Peyer's patch (tissue), 4 donors: ENCODE data around the gene HS3ST5. TPM values are rescaled to one million over a fixed set of nuclear protein-coding genes. Genes with fewer than 3 reads are reported as not detected.

Experiments used
- DNase-seq, 3 donors: peaks; one replicate each; pipeline ENCODE4 v3.0.0-alpha.2; 2017 to 2019
- H3K27ac ChIP-seq, 4 donors: fragments of 200-600 bp; sonication (generic); one replicate each; pipeline ENCODE4 v1.5.1; 2016 to 2019
- H3K27me3 ChIP-seq, 2 donors: fragments of 200-600 bp; sonication (generic); one replicate each; pipeline ENCODE4 v1.5.1; 2019
- H3K36me3 ChIP-seq, 3 donors: fragments of 200-600 bp; sonication (generic); one replicate each; pipeline ENCODE4 v1.5.1; 2016 to 2019
- H3K4me1 ChIP-seq, 4 donors: fragments of 200-600 bp; sonication (generic); one replicate each; pipeline ENCODE4 v1.5.1; 2016 to 2019
- H3K4me3 ChIP-seq, 4 donors: fragments of 200-600 bp; sonication (generic); 1 replicate in 3 of 4; 2 replicates in 1 of 4; pipeline ENCODE4 v1.5.1; 2016 to 2019; ENCODE audit warnings: mild to moderate bottlenecking in 1 of 4
- H3K9me3 ChIP-seq, 4 donors: fragments of 200-600 bp; sonication (generic); one replicate each; pipeline ENCODE4 v1.5.1; 2016 to 2019; ENCODE audit warnings: mild to moderate bottlenecking in 1 of 4
- POLR2A ChIP-seq, 2 donors: fragments of 450-650 bp; IDR thresholded peaks; one replicate each; pipeline ENCODE4 v1.5.1; 2017; ENCODE audit warnings: antibody characterized with exemption in 2 of 2, mild to moderate bottlenecking in 2 of 2, moderate library complexity in 2 of 2
- total RNA-seq, 4 donors: library from RNA; depleted of rRNA; stranded (reverse); fragments of >200 nt; gene quantifications; one replicate each; pipeline ENCODE4 v1.1.0, GENCODE V29; 2016
- TF ChIP-seq, protein P1 (sequence below), 6 experiments: fragments of 450-650 bp in 4 of 6; fragments of 200-600 bp in 2 of 6; sonication (generic) in 1 of 6; IDR thresholded peaks; one replicate each; pipeline ENCODE4 v1.5.1; 2017 to 2019; ENCODE audit warnings: antibody characterized with exemption in 6 of 6, mild to moderate bottlenecking in 3 of 6, moderate library complexity in 1 of 6

HS3ST5 gene
- total RNA-seq, 4 donors from 2014 or later = not detected

- no peaks in the 10 kb centered on the region for H3K27me3 ChIP-seq
- no peak overlapping the region for H3K4me3 ChIP-seq
- H3K27ac ChIP-seq = no peak overlapping the region
- no peaks in the 10 kb centered on the region for H3K9me3 ChIP-seq
- DNase-seq = no peak
- no peak for TF ChIP-seq POLR2A (IDR thresholded peaks at IDR 0.05)
- TF ChIP-seq, protein P1, sequence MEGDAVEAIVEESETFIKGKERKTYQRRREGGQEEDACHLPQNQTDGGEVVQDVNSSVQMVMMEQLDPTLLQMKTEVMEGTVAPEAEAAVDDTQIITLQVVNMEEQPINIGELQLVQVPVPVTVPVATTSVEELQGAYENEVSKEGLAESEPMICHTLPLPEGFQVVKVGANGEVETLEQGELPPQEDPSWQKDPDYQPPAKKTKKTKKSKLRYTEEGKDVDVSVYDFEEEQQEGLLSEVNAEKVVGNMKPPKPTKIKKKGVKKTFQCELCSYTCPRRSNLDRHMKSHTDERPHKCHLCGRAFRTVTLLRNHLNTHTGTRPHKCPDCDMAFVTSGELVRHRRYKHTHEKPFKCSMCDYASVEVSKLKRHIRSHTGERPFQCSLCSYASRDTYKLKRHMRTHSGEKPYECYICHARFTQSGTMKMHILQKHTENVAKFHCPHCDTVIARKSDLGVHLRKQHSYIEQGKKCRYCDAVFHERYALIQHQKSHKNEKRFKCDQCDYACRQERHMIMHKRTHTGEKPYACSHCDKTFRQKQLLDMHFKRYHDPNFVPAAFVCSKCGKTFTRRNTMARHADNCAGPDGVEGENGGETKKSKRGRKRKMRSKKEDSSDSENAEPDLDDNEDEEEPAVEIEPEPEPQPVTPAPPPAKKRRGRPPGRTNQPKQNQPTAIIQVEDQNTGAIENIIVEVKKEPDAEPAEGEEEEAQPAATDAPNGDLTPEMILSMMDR (IDR thresholded peaks at IDR 0.05) = no peak
- no peaks in the 10 kb centered on the region for H3K36me3 ChIP-seq
- H3K4me1 ChIP-seq = no peaks in the 10 kb centered on the region
Observed at GRCh38 chr6:114203460-114203859, 139.4 kb downstream of the HS3ST5 start.

GRCh38 chr6:114202389-114202788 lies 140.4 kb downstream of the HS3ST5 start:
- Histone ChIP-seq H3K36me3 (no peaks in the 10 kb centered on the region), H3K4me3 (no peak overlapping the region), H3K9me3 (no peaks in the 10 kb centered on the region), H3K27ac (no peak overlapping the region), H3K27me3 (no peaks in the 10 kb centered on the region), H3K4me1 (no peaks in the 10 kb centered on the region)
- no peak for TF ChIP-seq POLR2A (IDR thresholded peaks at IDR 0.05)
- TF ChIP-seq, protein P1 (IDR thresholded peaks at IDR 0.05) = no peak
- DNase-seq = no peak

DNA sequence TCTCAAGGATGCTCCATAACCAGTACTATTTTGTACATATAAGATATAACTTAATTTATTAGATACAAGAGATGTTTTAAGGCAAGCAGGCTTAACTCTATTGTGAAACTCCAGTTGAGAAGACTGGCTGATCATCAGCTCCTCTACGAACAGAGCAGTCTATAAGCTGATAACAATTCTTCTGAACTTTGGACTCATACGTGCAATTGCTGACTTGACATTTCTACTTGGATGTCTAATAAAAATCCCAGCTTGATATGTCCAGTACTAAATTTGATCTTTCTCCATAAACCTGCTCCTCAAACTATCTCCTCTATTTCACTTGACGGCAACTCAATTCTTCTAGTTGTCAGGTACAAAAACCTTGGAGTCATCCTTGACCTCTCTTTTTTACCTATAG lies 141.9 kb downstream of the HS3ST5 start:
- H3K27ac ChIP-seq = no peak overlapping the region
- no peaks in the 10 kb centered on the region for H3K4me1 ChIP-seq
- no peaks in the 10 kb centered on the region for H3K36me3 ChIP-seq
- DNase-seq = no peak
- H3K27me3 ChIP-seq = no peaks in the 10 kb centered on the region
- no peak overlapping the region for H3K4me3 ChIP-seq
- TF ChIP-seq, protein P1 (IDR thresholded peaks at IDR 0.05) = no peak
- TF ChIP-seq POLR2A (IDR thresholded peaks at IDR 0.05) = no peak
- no peaks in the 10 kb centered on the region for H3K9me3 ChIP-seq

DNA sequence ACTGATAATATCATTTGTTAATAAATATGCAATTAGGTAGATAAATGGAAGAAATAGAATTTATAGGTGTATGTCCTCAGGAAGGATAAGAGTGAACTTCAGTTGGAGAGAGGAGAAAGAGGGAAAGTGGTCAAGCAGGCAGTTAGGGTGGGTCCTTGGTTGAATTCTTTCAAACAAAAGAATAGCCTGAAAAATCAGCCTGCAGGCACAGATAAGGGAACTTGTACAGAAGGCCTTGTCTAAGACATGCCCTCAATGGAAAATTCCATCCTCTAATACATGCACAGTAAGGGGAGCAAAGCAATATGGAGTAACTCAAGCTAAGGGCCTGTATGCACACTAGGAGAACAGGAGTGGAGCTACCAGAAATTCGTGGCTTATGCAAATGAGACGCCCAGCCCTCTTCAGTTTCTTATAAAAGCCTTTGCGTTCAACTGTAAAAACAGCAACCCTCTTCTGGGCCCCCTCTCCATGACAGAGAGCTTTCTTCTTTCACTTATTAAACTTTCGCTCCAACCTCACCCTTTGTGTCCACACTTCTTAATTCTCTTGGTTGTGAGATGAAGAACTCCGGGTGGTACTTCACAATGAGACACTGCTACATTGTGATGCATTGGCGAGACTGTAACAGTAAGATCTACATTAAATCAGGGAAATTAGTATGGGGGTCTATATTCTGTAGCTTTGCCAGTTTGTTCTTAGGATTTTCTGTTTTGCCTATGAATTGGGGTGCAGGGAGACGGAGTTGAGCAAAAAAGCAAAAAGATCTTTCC lies 147.0 kb downstream of the HS3ST5 start:
- H3K9me3 ChIP-seq = no peaks in the 10 kb centered on the region
- no peak overlapping the region for H3K4me3 ChIP-seq
- H3K27ac ChIP-seq = no peak overlapping the region
- TF ChIP-seq POLR2A (IDR thresholded peaks at IDR 0.05) = no peak
- TF ChIP-seq, protein P1 (IDR thresholded peaks at IDR 0.05) = no peak
- H3K4me1 ChIP-seq = no peaks in the 10 kb centered on the region
- no peaks in the 10 kb centered on the region for H3K36me3 ChIP-seq
- no peak for DNase-seq
- H3K27me3 ChIP-seq = no peaks in the 10 kb centered on the region

- TF ChIP-seq, protein P1 (IDR thresholded peaks at IDR 0.05) = no peak
- no peak for TF ChIP-seq POLR2A (IDR thresholded peaks at IDR 0.05)
- Histone ChIP-seq H3K4me3 (no peak overlapping the region), H3K9me3 (no peaks in the 10 kb centered on the region), H3K4me1 (no peaks in the 10 kb centered on the region), H3K36me3 (no peaks in the 10 kb centered on the region), H3K27ac (no peak overlapping the region), H3K27me3 (no peaks in the 10 kb centered on the region)
- DNase-seq = no peak
Observed at GRCh38 chr6:114195027-114195365, 147.8 kb downstream of the HS3ST5 start.
